ENCODE data around the gene FRMPD1. TPM values are rescaled to one million over a fixed set of nuclear protein-coding genes. Genes with fewer than 3 reads are reported as not detected.

Gene FRMPD1
- total and polyA plus RNA-seq, 2 donors (not counting 1 experiment from before 2014, with no cell fraction given) = not detected

- Histone ChIP-seq H3K79me2 (ENCODE audit: control insufficient read depth, insufficient read depth, low read length) (no peaks in the 10 kb centered on the region), H4K20me1 (ENCODE audit: control insufficient read depth, extremely low read depth, insufficient read depth, low read length) (no peaks in the 10 kb centered on the region), H3K4me1 (ENCODE audit: control insufficient read depth, extremely low read depth, insufficient read depth, low read length) (no peaks in the 10 kb centered on the region), H3K36me3 (ENCODE audit: control insufficient read depth, insufficient read depth, low read length) (no peaks in the 10 kb centered on the region), H3K4me2 (ENCODE audit: extremely low read depth, insufficient read depth, low read length) (no peak overlapping the region), H3K9me3 (ENCODE audit: control insufficient read depth, insufficient read depth, low read depth, low read length) (no peaks in the 10 kb centered on the region), H2AFZ (ENCODE audit: low read length) (no peak overlapping the region), H3K4me3 (replicated peaks in 1 of 4; ENCODE audit: control extremely low read depth in 1 of 4, insufficient read depth in 1 of 4, low read depth in 3 of 4, low read length in 4 of 4) (no peak overlapping the region), H3K27ac (ENCODE audit: insufficient read depth, low read length) (no peak overlapping the region), H3K9ac (ENCODE audit: insufficient read depth, low read length) (no peak overlapping the region), H3K27me3 (ENCODE audit: control insufficient read depth, insufficient read depth, low read length) (no peaks in the 10 kb centered on the region)
- peak in 1 of 2 donors; percentile 49 for DNase-seq (ENCODE audit: low read depth in 2 of 2)
- TF ChIP-seq CTCF (conservative IDR thresholded peaks at IDR 0.05 in 1 of 2, IDR thresholded peaks at IDR 0.05 in 1 of 2; ENCODE audit: low read depth in 1 of 2, low read length in 2 of 2) (no peak), EZH2 (IDR thresholded peaks at IDR 0.05; ENCODE audit: low read length, missing control alignments) (no peak)
Measured at GRCh38 chr9:37617832-37618231, 32.9 kb upstream of the FRMPD1 start.

GRCh38 chr9:37618817-37619216 lies 31.9 kb upstream of the FRMPD1 start:
- Histone ChIP-seq H3K27ac (ENCODE audit: insufficient read depth, low read length) (peak overlapping the region; percentile 18), H2AFZ (ENCODE audit: low read length) (peak overlapping the region; percentile 22), H3K9ac (ENCODE audit: insufficient read depth, low read length) (no peak overlapping the region), H3K4me3 (replicated peaks in 1 of 4; ENCODE audit: control extremely low read depth in 1 of 4, insufficient read depth in 1 of 4, low read depth in 3 of 4, low read length in 4 of 4) (no peak overlapping the region), H3K27me3 (ENCODE audit: control insufficient read depth, insufficient read depth, low read length) (no peaks in the 10 kb centered on the region), H3K79me2 (ENCODE audit: control insufficient read depth, insufficient read depth, low read length) (no peaks in the 10 kb centered on the region), H4K20me1 (ENCODE audit: control insufficient read depth, extremely low read depth, insufficient read depth, low read length) (no peaks in the 10 kb centered on the region), H3K9me3 (ENCODE audit: control insufficient read depth, insufficient read depth, low read depth, low read length) (no peaks in the 10 kb centered on the region), H3K4me1 (ENCODE audit: control insufficient read depth, extremely low read depth, insufficient read depth, low read length) (no peaks in the 10 kb centered on the region), H3K4me2 (ENCODE audit: extremely low read depth, insufficient read depth, low read length) (peak overlapping the region; percentile 26), H3K36me3 (ENCODE audit: control insufficient read depth, insufficient read depth, low read length) (no peaks in the 10 kb centered on the region)
- TF ChIP-seq EZH2 (IDR thresholded peaks at IDR 0.05; ENCODE audit: low read length, missing control alignments) = no peak
- TF ChIP-seq CTCF (conservative IDR thresholded peaks at IDR 0.05 in 1 of 2, IDR thresholded peaks at IDR 0.05 in 1 of 2; ENCODE audit: low read depth in 1 of 2, low read length in 2 of 2) = no peak
- peak in 1 of 2 donors; percentile 70 for DNase-seq (ENCODE audit: low read depth in 2 of 2)

GRCh38 chr9:37619806-37620205 lies 30.9 kb upstream of the FRMPD1 start:
- H3K4me2 ChIP-seq (ENCODE audit: extremely low read depth, insufficient read depth, low read length) = no peak overlapping the region

More at GRCh38 chr9:37619806-37620205, 30.9 kb upstream of the FRMPD1 start:
- no peaks in the 10 kb centered on the region for H3K4me1 ChIP-seq (ENCODE audit: control insufficient read depth, extremely low read depth, insufficient read depth, low read length)
- no peak for DNase-seq (ENCODE audit: low read depth in 2 of 2)
- no peaks in the 10 kb centered on the region for H3K27me3 ChIP-seq (ENCODE audit: control insufficient read depth, insufficient read depth, low read length)
- H3K4me3 ChIP-seq (replicated peaks in 1 of 4; ENCODE audit: control extremely low read depth in 1 of 4, insufficient read depth in 1 of 4, low read depth in 3 of 4, low read length in 4 of 4) = no peak overlapping the region
- no peak overlapping the region for H3K9ac ChIP-seq (ENCODE audit: insufficient read depth, low read length)
- H3K27ac ChIP-seq (ENCODE audit: insufficient read depth, low read length) = no peak overlapping the region
- no peak overlapping the region for H2AFZ ChIP-seq (ENCODE audit: low read length)
- no peak for TF ChIP-seq CTCF (conservative IDR thresholded peaks at IDR 0.05 in 1 of 2, IDR thresholded peaks at IDR 0.05 in 1 of 2; ENCODE audit: low read depth in 1 of 2, low read length in 2 of 2)
- TF ChIP-seq EZH2 (IDR thresholded peaks at IDR 0.05; ENCODE audit: low read length, missing control alignments) = no peak
- H4K20me1 ChIP-seq (ENCODE audit: control insufficient read depth, extremely low read depth, insufficient read depth, low read length) = no peaks in the 10 kb centered on the region
- H3K79me2 ChIP-seq (ENCODE audit: control insufficient read depth, insufficient read depth, low read length) = no peaks in the 10 kb centered on the region
- no peaks in the 10 kb centered on the region for H3K36me3 ChIP-seq (ENCODE audit: control insufficient read depth, insufficient read depth, low read length)
- H3K9me3 ChIP-seq (ENCODE audit: control insufficient read depth, insufficient read depth, low read depth, low read length) = no peaks in the 10 kb centered on the region

Data from fibroblast of lung (primary cell).